Measurements from ENCODE around the gene TRIP10. TPM values are rescaled to one million over a fixed set of nuclear protein-coding genes. Genes with fewer than 3 reads are reported as not detected.

The TRIP10 gene
- total and polyA plus RNA-seq, 2 of the 4 experiments (the other 2 are of a cell fraction) = 39.1 to 47.0 TPM

GRCh38 chr19:6690160-6690885 lies 49.2 kb upstream of the TRIP10 start:
- Histone ChIP-seq H3K27ac (ENCODE audit: insufficient read depth, low read length) (no peak overlapping the region), H3K23ac (ENCODE audit: low read depth, low read length) (no peak overlapping the region), H3K4me2 (ENCODE audit: low read depth, low read length) (no peak overlapping the region), H2AK5ac (ENCODE audit: low read depth, low read length) (no peak overlapping the region), H2BK5ac (ENCODE audit: low read depth, low read length, poor library complexity, severe bottlenecking) (no peak overlapping the region), H3K9me1 (ENCODE audit: insufficient read depth, low read length) (no peaks in the 10 kb centered on the region), H3K27me3 (ENCODE audit: control insufficient read depth, insufficient read depth, low read length) (no peaks in the 10 kb centered on the region), H3K79me1 (ENCODE audit: low read depth in 1 of 2, low read length in 2 of 2) (no peaks in the 10 kb centered on the region), H2AFZ (replicated peaks; ENCODE audit: low read length, poor library complexity) (no peak overlapping the region), H2BK20ac (ENCODE audit: low read depth, low read length) (no peak overlapping the region), H4K20me1 (ENCODE audit: insufficient read depth, low read length) (no peaks in the 10 kb centered on the region), H3K36me3 (ENCODE audit: control insufficient read depth, insufficient read depth, low read length) (no peaks in the 10 kb centered on the region), H3K4me1 (ENCODE audit: control insufficient read depth, insufficient read depth, low read length) (no peaks in the 10 kb centered on the region), H4K5ac (ENCODE audit: low read depth, low read length) (no peak overlapping the region), H4K91ac (ENCODE audit: insufficient read depth, low read depth, low read length) (no peak overlapping the region), H2BK15ac (ENCODE audit: low read depth, low read length) (no peak overlapping the region), H3K9me3 (ENCODE audit: control insufficient read depth, insufficient read depth, low read length) (peaks cover 17% of the 10 kb centered on the region), H2BK120ac (ENCODE audit: low read depth, low read length) (no peak overlapping the region), H4K8ac (ENCODE audit: low read depth in 2 of 2, low read length in 2 of 2) (no peak overlapping the region), H3K14ac (replicated peaks; ENCODE audit: low read depth, low read length) (no peak overlapping the region), H3K4ac (ENCODE audit: low read depth, low read length) (no peak overlapping the region), H3K56ac (ENCODE audit: extremely low read depth, insufficient read depth, low read length) (no peak overlapping the region), H3K4me3 (ENCODE audit: insufficient read depth, low read depth, low read length) (no peak overlapping the region), H2AK9ac (replicated peaks; ENCODE audit: low read depth, low read length, poor library complexity) (no peak overlapping the region), H3K18ac (ENCODE audit: low read depth, low read length) (no peak overlapping the region), H3K9ac (ENCODE audit: low read depth, low read length) (no peak overlapping the region)
- in situ Hi-C loops (cut with MboI; ENCODE audit: low sequenced_read_pairs) (no loop called here), dilution Hi-C loops (cut with HindIII; ENCODE audit: low sequenced_read_pairs, unreplicated experiment) (no loop called here), intact Hi-C loops (cut with micrococcal nuclease) (no loop called here)
- ChIA-PET POLR2A (ENCODE audit: unreplicated experiment) (no interaction called here), CTCF (no interaction called here)
- no TSS peak for BruUV-seq (replicated peaks)
- no peak for ATAC-seq (ENCODE audit: low read depth)
- TF ChIP-seq POLR2A (IDR thresholded peaks at IDR 0.05; ENCODE audit: low read depth, low read length) (no peak), FOS (IDR thresholded peaks at IDR 0.05; ENCODE audit: low read depth, low read length) (no peak), MAZ (IDR thresholded peaks at IDR 0.05; ENCODE audit: borderline replicate concordance, low read depth, low read length) (no peak)
- no peak for DNase-seq
- WGBS, 2 experiments (ENCODE audit: extremely low coverage in 2 of 2, insufficient read length in 1 of 2) = 80% methylated on average over 3 of the region's 11 CpGs; no CpG with 5 or more reads in 1 of the 2 experiments
